Naive thymus-derived CD8-positive, alpha-beta T cell (primary cell): Measurements from ENCODE around the gene PHF21B. TPM values are rescaled to one million over a fixed set of nuclear protein-coding genes. Genes with fewer than 3 reads are reported as not detected.
"Not testable (repeated sequence)": the region's sequence is repeated elsewhere in the genome, so short reads cannot be mapped to it uniquely, and the experiment has no call there.

Experiments
- ATAC-seq, 2 donors: fragments of 150-1000 bp; cut with Tn5 transposase in 1 of 2; sonication (Bioruptor Pico), chemical (Tn5 transposase) in 1 of 2; 1 replicate in 1 of 2; 2 replicates in 1 of 2; pipeline ENCODE4 v1.10.0; 2021; ENCODE audit warnings: mild to moderate bottlenecking in 2 of 2, moderate library complexity in 2 of 2
- POLR2A ChIA-PET: fragments of 350-600 bp; sonication (Branson Sonifier 250); formaldehyde crosslinking; loops from one replicate; lab custom pipeline; 2021; ENCODE audit warnings: antibody characterized with exemption; lab: Charles Lee
- DNase-seq, 10 donors: peaks; one replicate each; pipeline versions ENCODE4 v3.0.0 to v3.0.0-alpha.2; 2020 to 2022
- H3K27ac Mint-ChIP-seq, 10 donors: one replicate each; pipeline ENCODE4 v1.8.0; 2020 to 2022; ENCODE audit warnings: mild to moderate bottlenecking in 10 of 10, mixed read lengths in 10 of 10, moderate library complexity in 4 of 10, inconsistent platforms in 1 of 10
- H3K27me3 Mint-ChIP-seq, 5 donors: one replicate each; pipeline ENCODE4 v1.8.0; 2021 to 2022; ENCODE audit warnings: mixed read lengths in 5 of 5
- H3K36me3 Mint-ChIP-seq, 3 donors: one replicate each; pipeline ENCODE4 v1.8.0; 2020 to 2022; ENCODE audit warnings: mixed read lengths in 3 of 3, mild to moderate bottlenecking in 2 of 3, inconsistent platforms in 1 of 3
- H3K4me1 Mint-ChIP-seq, 4 donors: one replicate each; pipeline ENCODE4 v1.8.0; 2021 to 2022; ENCODE audit warnings: mixed read lengths in 4 of 4
- H3K4me3 Mint-ChIP-seq, 10 donors: one replicate each; pipeline ENCODE4 v1.8.0; 2020 to 2022; ENCODE audit warnings: mild to moderate bottlenecking in 10 of 10, mixed read lengths in 10 of 10, moderate library complexity in 6 of 10, inconsistent platforms in 1 of 10
- H3K9me3 Mint-ChIP-seq, 9 donors: one replicate each; pipeline ENCODE4 v1.8.0; 2020 to 2022; ENCODE audit warnings: mixed read lengths in 9 of 9, mild to moderate bottlenecking in 3 of 9, inconsistent platforms in 1 of 9, moderate library complexity in 1 of 9
- polyA plus RNA-seq, 3 donors: library from polyadenylated mRNA; unstranded; fragments of 300-500 nt; fragmentation: Illumina TruSeq; gene quantifications; one replicate each; pipeline ENCODE4 v1.2.3, GENCODE V29; 2021
- total RNA-seq, 8 experiments: library from RNA in 2 of 8; stranded (reverse) in 2 of 8; gene quantifications; one replicate each; pipeline ENCODE4 v1.2.3 and lab custom pipeline; 2021 to 2026

PHF21B gene
- total and polyA plus RNA-seq, 5 experiments from 2014 or later: not detected

GRCh38 chr22:44876921-44877320 is 132.9 kb downstream of the PHF21B start:
- Mint-ChIP-seq H3K36me3 (peaks cover 0 to 7% (median 0%) of the 10 kb centered on the region in 3 donors), H3K9me3 (peaks cover 0 to 10% (median 7%) of the 10 kb centered on the region in 9 donors), H3K27ac (no peak overlapping the region), H3K27me3 (peaks cover 2 to 13% (median 2%) of the 10 kb centered on the region in 5 donors), H3K4me3 (no peak overlapping the region), H3K4me1 (no peaks in the 10 kb centered on the region)
- DNase-seq (no peak), ATAC-seq (no peak)
- POLR2A ChIA-PET: no interaction called here

- peaks cover 5 to 25% (median 8%) of the 10 kb centered on the region in 5 donors for H3K27me3 Mint-ChIP-seq
- POLR2A ChIA-PET: no interaction called here
- H3K4me3 Mint-ChIP-seq: no peak overlapping the region
- peaks cover 0 to 18% (median 9%) of the 10 kb centered on the region in 9 donors for H3K9me3 Mint-ChIP-seq
- ATAC-seq: no peak
- H3K27ac Mint-ChIP-seq: no peak overlapping the region
- no peaks in the 10 kb centered on the region for H3K4me1 Mint-ChIP-seq
- DNase-seq: no peak
- H3K36me3 Mint-ChIP-seq: peaks cover 0 to 11% (median 0%) of the 10 kb centered on the region in 3 donors
Observed at GRCh38 chr22:44871782-44872181, 138.0 kb downstream of the PHF21B start.

- POLR2A ChIA-PET: interaction anchor here (0.6 kb wide), 1 partner anchor 881 kb away, joined by 4 read pairs; no protein-coding TSS in a partner anchor
- H3K27ac Mint-ChIP-seq: no peak overlapping the region
- no peak for ATAC-seq
- peaks cover 0 to 7% (median 0%) of the 10 kb centered on the region in 3 donors for H3K36me3 Mint-ChIP-seq
- H3K4me1 Mint-ChIP-seq: no peaks in the 10 kb centered on the region
- no peak for DNase-seq
- no peak overlapping the region for H3K4me3 Mint-ChIP-seq
- H3K27me3 Mint-ChIP-seq: peaks cover 5 to 27% (median 8%) of the 10 kb centered on the region in 5 donors
- peaks cover 0 to 12% (median 7%) of the 10 kb centered on the region in 9 donors for H3K9me3 Mint-ChIP-seq
Observed at GRCh38 chr22:44870021-44870420, 139.8 kb downstream of the PHF21B start.

GRCh38 chr22:44869196-44869595 is 140.6 kb downstream of the PHF21B start:
- H3K4me3 Mint-ChIP-seq: no peak overlapping the region
- POLR2A ChIA-PET: no interaction called here
- ATAC-seq (no peak), DNase-seq (no peak)
- peaks cover 0 to 7% (median 0%) of the 10 kb centered on the region in 3 donors for H3K36me3 Mint-ChIP-seq
- peaks cover 0 to 2% (median 0%) of the 10 kb centered on the region in 4 donors for H3K4me1 Mint-ChIP-seq
- peaks cover 5 to 27% (median 8%) of the 10 kb centered on the region in 5 donors for H3K27me3 Mint-ChIP-seq
- peaks cover 0 to 12% (median 7%) of the 10 kb centered on the region in 9 donors for H3K9me3 Mint-ChIP-seq
- no peak overlapping the region for H3K27ac Mint-ChIP-seq

- no peaks in the 10 kb centered on the region for H3K36me3 Mint-ChIP-seq
- H3K9me3 Mint-ChIP-seq: peaks cover 0 to 3% (median 0%) of the 10 kb centered on the region in 9 donors
- no peak overlapping the region for H3K27ac Mint-ChIP-seq
- peaks cover under 1 to 18% (median 8%) of the 10 kb centered on the region in 5 donors for H3K27me3 Mint-ChIP-seq
- ATAC-seq (no peak), DNase-seq (no peak)
- POLR2A ChIA-PET: no interaction called here
- H3K4me1 Mint-ChIP-seq: peaks cover 0 to 2% (median 0%) of the 10 kb centered on the region in 4 donors
- no peak overlapping the region for H3K4me3 Mint-ChIP-seq
Observed at GRCh38 chr22:44865193-44866057, 144.4 kb downstream of the PHF21B start.

DNA sequence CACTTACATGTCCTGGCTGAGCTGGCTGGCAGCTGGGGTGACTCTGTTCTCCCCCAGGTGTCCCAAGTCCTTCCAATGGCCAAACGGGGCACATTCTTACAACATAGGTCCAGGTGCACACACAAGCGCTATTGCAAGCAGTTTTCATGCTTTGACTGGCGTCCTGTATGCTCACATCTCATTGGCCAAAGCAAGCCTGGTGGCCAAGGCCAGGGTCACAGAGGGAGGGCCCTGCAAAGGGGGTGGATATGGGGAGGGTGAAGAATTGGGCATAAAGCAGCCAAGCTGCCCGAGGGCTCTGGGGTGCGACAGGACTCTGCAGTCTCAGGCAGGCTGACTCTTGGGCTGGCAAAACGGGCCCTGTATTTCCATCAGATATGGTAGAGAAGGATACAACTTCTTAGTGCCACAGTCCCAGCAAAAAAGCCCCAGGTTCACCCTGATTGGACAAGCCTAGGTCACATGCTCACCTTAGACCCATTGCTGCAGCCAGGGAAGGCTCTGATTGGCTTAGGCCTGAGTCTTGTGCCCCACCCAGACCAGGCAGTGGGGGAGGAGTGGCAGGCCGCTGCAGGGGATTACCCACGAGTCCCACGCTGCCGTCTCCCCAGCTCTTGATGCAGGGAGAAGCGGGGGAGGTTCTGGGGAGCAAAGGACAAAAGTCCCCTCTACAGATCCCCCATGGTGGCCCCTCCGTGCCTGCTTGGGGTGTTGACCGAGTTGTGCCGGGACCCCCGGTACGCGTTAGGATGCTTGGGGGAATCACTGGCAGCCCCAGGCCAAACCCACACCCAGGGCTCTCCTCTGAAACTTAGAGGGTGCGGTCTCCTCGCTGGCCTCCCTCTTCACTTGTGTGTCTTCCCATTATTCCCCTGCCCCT is 146.6 kb downstream of the PHF21B start:
- POLR2A ChIA-PET: no interaction called here
- Mint-ChIP-seq H3K27me3 (peaks cover 0 to 12% (median 8%) of the 10 kb centered on the region in 5 donors), H3K36me3 (no peaks in the 10 kb centered on the region), H3K4me3 (peak overlapping the region in 1 of 10 donors; percentile 2), H3K9me3 (no peaks in the 10 kb centered on the region), H3K27ac (no peak overlapping the region), H3K4me1 (peaks cover 0 to 2% (median 0%) of the 10 kb centered on the region in 4 donors)
- no peak for DNase-seq
- no peak for ATAC-seq

- Mint-ChIP-seq H3K27ac (no peak overlapping the region), H3K4me1 (peaks cover 0 to 2% (median 0%) of the 10 kb centered on the region in 4 donors), H3K36me3 (no peaks in the 10 kb centered on the region), H3K9me3 (no peaks in the 10 kb centered on the region), H3K27me3 (peaks cover 0 to 11% (median 8%) of the 10 kb centered on the region in 5 donors), H3K4me3 (no peak overlapping the region)
- POLR2A ChIA-PET: no interaction called here
- no peak for DNase-seq
- ATAC-seq: no peak
Observed at GRCh38 chr22:44862281-44862680, 147.5 kb downstream of the PHF21B start.

DNA sequence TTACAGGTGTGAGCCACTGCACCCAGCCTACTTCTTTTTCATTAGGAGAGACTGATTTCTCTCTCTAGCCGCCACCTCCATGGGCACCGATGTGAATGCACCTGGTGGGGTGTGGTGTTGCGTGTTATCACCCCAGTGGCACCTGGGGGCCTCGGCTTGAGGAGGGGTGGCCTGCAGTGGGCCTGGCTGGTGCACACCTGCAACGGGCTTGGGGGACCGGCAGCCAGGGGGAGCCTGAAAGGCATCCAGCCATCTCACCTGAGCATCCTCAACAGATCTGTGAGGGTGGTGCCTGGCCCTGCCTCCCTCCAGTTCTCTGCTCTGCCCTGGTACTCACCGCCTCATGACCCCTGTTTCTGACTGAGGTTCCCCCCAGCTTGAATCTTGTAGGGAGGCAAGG is 148.6 kb downstream of the PHF21B start:
- POLR2A ChIA-PET: no interaction called here
- no peaks in the 10 kb centered on the region for H3K36me3 Mint-ChIP-seq
- no peak overlapping the region for H3K27ac Mint-ChIP-seq
- DNase-seq (no peak), ATAC-seq (no peak)
- H3K4me3 Mint-ChIP-seq: no peak overlapping the region
- H3K27me3 Mint-ChIP-seq: peaks cover 0 to 9% (median 5%) of the 10 kb centered on the region in 5 donors
- H3K4me1 Mint-ChIP-seq: peaks cover 0 to 2% (median 0%) of the 10 kb centered on the region in 4 donors
- H3K9me3 Mint-ChIP-seq: no peaks in the 10 kb centered on the region

DNA sequence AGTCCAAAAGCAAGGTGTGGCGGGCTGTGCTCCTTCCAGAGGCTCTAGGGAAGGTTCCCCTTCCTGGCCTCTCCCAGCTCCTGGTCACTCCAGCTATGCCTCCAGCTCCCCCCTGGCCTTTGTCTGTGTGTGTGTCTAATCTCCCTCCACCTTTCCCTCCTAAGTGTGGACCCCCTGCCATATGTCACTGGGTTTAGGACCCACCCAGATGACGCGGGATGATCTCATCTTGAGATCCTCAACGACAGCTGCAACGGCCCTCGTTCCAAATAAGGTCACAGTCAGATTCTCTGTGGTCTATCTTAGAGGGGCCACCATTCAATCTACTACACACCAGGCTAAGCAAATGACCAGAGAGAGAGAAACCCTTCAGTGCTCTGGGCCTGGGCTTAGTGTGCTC is 149.5 kb downstream of the PHF21B start:
- Mint-ChIP-seq H3K4me3 (no peak overlapping the region), H3K4me1 (peaks cover 0 to 2% (median 0%) of the 10 kb centered on the region in 4 donors), H3K27ac (no peak overlapping the region), H3K27me3 (peaks cover 0 to 9% (median 3%) of the 10 kb centered on the region in 5 donors), H3K36me3 (no peaks in the 10 kb centered on the region), H3K9me3 (no peaks in the 10 kb centered on the region)
- DNase-seq: no peak
- no peak for ATAC-seq
- POLR2A ChIA-PET: no interaction called here

DNA sequence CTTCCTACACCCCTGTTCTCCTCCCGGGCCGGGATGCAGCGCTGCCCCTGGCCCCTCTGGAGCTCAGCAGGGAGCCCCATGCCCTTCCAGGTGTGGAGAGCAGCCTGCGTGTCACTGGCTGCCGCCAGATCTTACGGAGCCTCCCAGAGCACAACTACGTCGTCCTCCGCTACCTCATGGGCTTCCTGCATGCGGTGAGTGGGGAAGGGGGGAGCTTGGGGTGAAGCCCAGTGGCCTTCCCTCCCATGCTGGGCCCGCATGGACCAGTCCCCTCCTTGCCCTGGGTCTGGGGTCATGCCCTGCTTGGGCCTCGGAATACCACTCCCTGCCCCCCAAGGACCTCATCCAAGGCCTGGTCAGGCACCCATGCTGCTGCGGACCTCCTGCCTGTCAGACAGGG is 150.2 kb downstream of the PHF21B start:
- Mint-ChIP-seq H3K9me3 (no peaks in the 10 kb centered on the region), H3K27me3 (peaks cover 0 to 9% (median 3%) of the 10 kb centered on the region in 5 donors), H3K27ac (no peak overlapping the region), H3K4me3 (no peak overlapping the region), H3K4me1 (peaks cover 0 to 2% (median 0%) of the 10 kb centered on the region in 4 donors), H3K36me3 (no peaks in the 10 kb centered on the region)
- ATAC-seq (no peak), DNase-seq (no peak)
- POLR2A ChIA-PET: no interaction called here

- H3K27ac Mint-ChIP-seq, H3K36me3 Mint-ChIP-seq, H3K4me3 Mint-ChIP-seq, POLR2A ChIA-PET, DNase-seq, ATAC-seq, H3K4me1 Mint-ChIP-seq, H3K9me3 Mint-ChIP-seq, H3K27me3 Mint-ChIP-seq: not testable (repeated sequence)
Observed at GRCh38 chr22:44858819-44859218, 151.0 kb downstream of the PHF21B start.

DNA sequence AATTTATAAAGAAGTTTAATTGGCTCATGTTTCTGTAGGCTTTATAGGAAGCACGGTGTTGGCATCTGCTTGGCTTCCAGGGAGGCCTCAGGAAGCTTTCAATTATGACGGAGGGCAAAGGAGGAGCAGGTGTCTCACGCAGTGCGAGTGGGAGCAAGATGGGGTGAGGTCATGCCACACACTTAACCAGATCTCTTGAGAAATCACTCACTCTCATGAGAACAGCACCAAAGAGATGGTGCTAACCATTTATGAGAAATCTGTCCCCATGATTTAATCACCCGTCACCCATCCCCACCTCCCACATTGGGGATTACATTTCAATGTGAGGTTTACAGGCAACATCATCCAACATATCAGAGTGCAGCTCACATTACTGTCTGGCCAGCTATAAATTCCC is 153.9 kb downstream of the PHF21B start:
- Mint-ChIP-seq H3K9me3 (no peaks in the 10 kb centered on the region), H3K27ac (no peak overlapping the region), H3K27me3 (no peaks in the 10 kb centered on the region), H3K4me1 (no peaks in the 10 kb centered on the region), H3K36me3 (no peaks in the 10 kb centered on the region), H3K4me3 (no peak overlapping the region)
- no peak for DNase-seq
- POLR2A ChIA-PET: no interaction called here
- ATAC-seq: no peak
